Karpas-422 (cell line): ENCODE measurements around the gene BSND. TPM values are rescaled to one million over a fixed set of nuclear protein-coding genes. Genes with fewer than 3 reads are reported as not detected.

Experiments used
- DNase-seq: peaks from one replicate; pipeline ENCODE4 v3.0.0-alpha.2; 2015
- H2AFZ ChIP-seq: fragments of 200-600 bp; sonication (generic); 2 replicates; pipeline ENCODE4 v1.6.1; 2014; ENCODE audit warnings: antibody characterized with exemption, low read length, mixed read lengths
- H3K27ac ChIP-seq: fragments of 200-600 bp; sonication (generic); 2 replicates; pipeline ENCODE4 v1.5.1; 2014; ENCODE audit warnings: mild to moderate bottlenecking, low read length, moderate library complexity
- H3K27me3 ChIP-seq: fragments of 200-600 bp; sonication (generic); 2 replicates; pipeline ENCODE4 v1.6.1; 2014; ENCODE audit warnings: low read length, mixed read lengths
- H3K36me3 ChIP-seq: fragments of 200-600 bp; sonication (generic); 2 replicates; pipeline ENCODE4 v1.6.1; 2014; ENCODE audit warnings: low read length, mixed read lengths; ENCODE audit not compliant: insufficient read depth
- H3K4me1 ChIP-seq: fragments of 200-600 bp; sonication (generic); 2 replicates; pipeline ENCODE4 v1.6.1; 2014; ENCODE audit warnings: mild to moderate bottlenecking, low read length, mixed read lengths
- H3K4me2 ChIP-seq: fragments of 200-600 bp; sonication (generic); 2 replicates; pipeline ENCODE4 v1.6.1; 2014; ENCODE audit warnings: low read length, low read depth, mild to moderate bottlenecking; ENCODE audit not compliant: poor library complexity, severe bottlenecking
- H3K4me3 ChIP-seq: fragments of 200-600 bp; sonication (generic); 2 replicates; pipeline ENCODE4 v1.5.1; 2014; ENCODE audit warnings: mild to moderate bottlenecking, antibody characterized with exemption, low read length, mixed read lengths
- H3K79me2 ChIP-seq: fragments of 200-600 bp; sonication (generic); 2 replicates; pipeline ENCODE4 v1.6.1; 2014; ENCODE audit warnings: mild to moderate bottlenecking, low read length, mixed read lengths
- H3K9ac ChIP-seq: fragments of 200-600 bp; sonication (generic); 2 replicates; pipeline ENCODE4 v1.6.0; 2014; ENCODE audit warnings: low read length
- H3K9me2 ChIP-seq: fragments of 200-600 bp; sonication (generic), shearing (Covaris generic); replicated peaks from 2 replicates; pipeline ENCODE4 v1.6.0; 2014; ENCODE audit warnings: mild to moderate bottlenecking, low read length, moderate library complexity; ENCODE audit not compliant: insufficient read depth
- H3K9me3 ChIP-seq: fragments of 300-700, 200-600 bp; sonication (generic); 2 replicates; pipeline ENCODE4 v1.6.1; 2014; ENCODE audit warnings: low read length, mixed read lengths
- H4K20me1 ChIP-seq: fragments of 200-600 bp; sonication (generic); 2 replicates; pipeline ENCODE4 v1.6.1; 2014; ENCODE audit warnings: mild to moderate bottlenecking, antibody characterized with exemption, low read length, low read depth; ENCODE audit not compliant: insufficient read depth
- total RNA-seq: library from RNA; depleted of rRNA; stranded (reverse); fragments of >200 nt; shearing (Covaris generic); gene quantifications from 2 replicates; pipeline ENCODE4 v1.2.3, GENCODE V29; 2014; ENCODE audit warnings: low replicate concordance

The BSND gene
- total RNA-seq, 1 experiment from 2014 or later, result not detected

DNA sequence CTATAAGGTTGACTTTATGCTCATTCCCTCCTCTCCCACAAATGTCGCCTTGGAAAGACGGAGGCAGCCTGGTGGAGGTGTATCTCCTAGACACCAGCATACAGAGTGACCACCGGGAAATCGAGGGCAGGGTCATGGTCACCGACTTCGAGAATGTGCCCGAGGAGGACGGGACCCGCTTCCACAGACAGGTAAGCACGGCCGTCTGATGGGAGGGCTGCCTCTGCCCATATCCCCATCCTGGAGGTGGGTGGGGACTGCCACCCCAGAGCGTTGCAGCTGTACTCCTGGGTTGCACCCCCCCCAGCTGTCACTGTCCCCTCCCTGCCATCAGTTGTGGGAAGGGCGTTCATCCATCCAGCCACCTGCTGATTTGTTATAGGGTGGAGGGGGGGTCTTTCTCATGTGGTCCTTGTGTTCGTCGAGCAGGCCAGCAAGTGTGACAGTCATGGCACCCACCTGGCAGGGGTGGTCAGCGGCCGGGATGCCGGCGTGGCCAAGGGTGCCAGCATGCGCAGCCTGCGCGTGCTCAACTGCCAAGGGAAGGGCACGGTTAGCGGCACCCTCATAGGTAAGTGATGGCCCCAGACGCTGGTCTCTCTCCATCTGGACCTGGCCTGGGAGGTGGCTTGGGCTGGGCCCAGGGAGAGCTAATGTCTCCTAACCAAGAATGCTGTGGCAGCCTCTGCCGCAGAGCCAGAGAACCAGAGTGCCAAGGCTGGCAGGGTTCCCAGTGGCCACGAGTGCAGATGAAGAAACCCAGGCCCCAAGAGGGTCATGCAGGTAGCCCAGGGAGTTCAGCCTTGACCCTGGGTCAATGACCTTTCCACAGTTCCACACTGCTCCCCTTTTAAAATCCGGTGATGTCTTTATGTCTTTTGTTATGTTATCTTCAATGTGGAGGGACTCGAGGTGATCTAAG lies 53.7 kb downstream of the BSND start:
- no peak overlapping the region for H3K9ac ChIP-seq
- no peak for DNase-seq
- no peaks in the 10 kb centered on the region for H3K36me3 ChIP-seq
- no peak overlapping the region for H3K27ac ChIP-seq
- H2AFZ ChIP-seq, result no peak overlapping the region
- no peak overlapping the region for H3K4me2 ChIP-seq
- no peaks in the 10 kb centered on the region for H3K4me1 ChIP-seq
- no peaks in the 10 kb centered on the region for H4K20me1 ChIP-seq
- H3K4me3 ChIP-seq, result no peak overlapping the region
- no peaks in the 10 kb centered on the region for H3K79me2 ChIP-seq
- H3K9me3 ChIP-seq, result no peaks in the 10 kb centered on the region
- no peaks in the 10 kb centered on the region for H3K27me3 ChIP-seq
- H3K9me2 ChIP-seq, result no peaks in the 10 kb centered on the region

DNA sequence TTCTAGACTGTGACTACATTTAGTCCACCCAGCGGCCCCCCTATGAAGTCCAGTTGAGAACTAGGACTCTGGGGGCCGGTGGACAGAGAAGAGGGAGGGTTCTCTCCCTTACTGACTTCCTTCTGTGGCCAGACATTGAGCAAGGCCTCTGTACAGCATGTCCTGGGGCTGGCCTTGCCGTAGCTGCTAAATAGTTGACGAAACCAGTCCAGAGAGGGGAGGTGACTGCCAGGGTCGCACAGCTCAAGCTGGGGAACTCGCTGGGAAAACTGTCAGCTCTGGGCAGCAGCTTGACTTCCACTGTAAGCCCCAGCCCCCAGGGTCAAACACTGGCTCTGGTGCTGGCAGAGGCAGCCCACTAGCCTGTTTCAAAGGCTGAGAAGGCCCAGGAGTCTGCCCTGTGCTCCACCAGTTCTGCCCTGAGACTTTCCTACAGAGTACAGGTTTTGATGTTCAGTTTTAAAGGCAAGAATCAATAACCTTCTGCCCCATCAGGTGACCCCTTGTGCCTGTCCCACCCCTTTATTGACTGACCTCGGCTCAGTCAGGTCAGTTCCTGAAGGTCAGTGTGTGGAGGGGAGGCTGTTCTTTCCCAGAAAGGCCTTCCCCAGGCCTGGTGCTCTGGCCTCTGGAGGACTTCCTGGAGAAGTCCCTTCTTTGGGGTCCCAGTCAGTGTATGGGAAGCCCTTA lies 54.7 kb downstream of the BSND start:
- no peak overlapping the region for H3K27ac ChIP-seq
- H3K4me3 ChIP-seq, result no peak overlapping the region
- H4K20me1 ChIP-seq, result no peaks in the 10 kb centered on the region
- H3K4me2 ChIP-seq, result no peak overlapping the region
- no peaks in the 10 kb centered on the region for H3K4me1 ChIP-seq
- H3K9me2 ChIP-seq, result no peaks in the 10 kb centered on the region
- no peaks in the 10 kb centered on the region for H3K27me3 ChIP-seq
- H3K36me3 ChIP-seq, result no peaks in the 10 kb centered on the region
- no peak for DNase-seq
- H2AFZ ChIP-seq, result no peak overlapping the region
- H3K9me3 ChIP-seq, result no peaks in the 10 kb centered on the region
- no peaks in the 10 kb centered on the region for H3K79me2 ChIP-seq
- no peak overlapping the region for H3K9ac ChIP-seq

DNA sequence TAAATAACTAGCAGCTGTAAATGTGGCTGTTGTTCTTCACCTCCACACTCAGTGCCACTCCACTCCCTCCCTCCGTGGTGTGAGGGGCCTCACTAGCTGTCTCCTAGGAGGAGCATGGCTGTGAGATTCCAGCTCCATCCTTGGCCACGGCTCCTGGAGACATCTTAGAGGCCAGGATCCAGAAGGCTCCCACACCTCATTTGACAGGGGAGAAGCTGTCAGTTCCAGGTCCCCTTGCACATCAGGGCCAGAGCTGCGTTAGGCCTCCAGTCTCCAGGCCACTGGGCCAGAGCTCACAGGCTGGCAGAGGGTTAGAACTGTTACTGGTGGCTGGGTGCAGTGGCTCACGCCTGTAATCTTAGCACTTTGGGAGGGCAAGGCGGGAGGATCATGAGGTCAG lies 55.7 kb downstream of the BSND start:
- no peaks in the 10 kb centered on the region for H3K27me3 ChIP-seq
- no peak overlapping the region for H3K4me2 ChIP-seq
- H3K27ac ChIP-seq, result no peak overlapping the region
- H2AFZ ChIP-seq, result no peak overlapping the region
- H3K9me2 ChIP-seq, result no peaks in the 10 kb centered on the region
- no peaks in the 10 kb centered on the region for H3K79me2 ChIP-seq
- H3K4me3 ChIP-seq, result no peak overlapping the region
- no peaks in the 10 kb centered on the region for H3K36me3 ChIP-seq
- no peak overlapping the region for H3K9ac ChIP-seq
- H3K4me1 ChIP-seq, result no peaks in the 10 kb centered on the region
- no peaks in the 10 kb centered on the region for H3K9me3 ChIP-seq
- DNase-seq, result no peak
- no peaks in the 10 kb centered on the region for H4K20me1 ChIP-seq

DNA sequence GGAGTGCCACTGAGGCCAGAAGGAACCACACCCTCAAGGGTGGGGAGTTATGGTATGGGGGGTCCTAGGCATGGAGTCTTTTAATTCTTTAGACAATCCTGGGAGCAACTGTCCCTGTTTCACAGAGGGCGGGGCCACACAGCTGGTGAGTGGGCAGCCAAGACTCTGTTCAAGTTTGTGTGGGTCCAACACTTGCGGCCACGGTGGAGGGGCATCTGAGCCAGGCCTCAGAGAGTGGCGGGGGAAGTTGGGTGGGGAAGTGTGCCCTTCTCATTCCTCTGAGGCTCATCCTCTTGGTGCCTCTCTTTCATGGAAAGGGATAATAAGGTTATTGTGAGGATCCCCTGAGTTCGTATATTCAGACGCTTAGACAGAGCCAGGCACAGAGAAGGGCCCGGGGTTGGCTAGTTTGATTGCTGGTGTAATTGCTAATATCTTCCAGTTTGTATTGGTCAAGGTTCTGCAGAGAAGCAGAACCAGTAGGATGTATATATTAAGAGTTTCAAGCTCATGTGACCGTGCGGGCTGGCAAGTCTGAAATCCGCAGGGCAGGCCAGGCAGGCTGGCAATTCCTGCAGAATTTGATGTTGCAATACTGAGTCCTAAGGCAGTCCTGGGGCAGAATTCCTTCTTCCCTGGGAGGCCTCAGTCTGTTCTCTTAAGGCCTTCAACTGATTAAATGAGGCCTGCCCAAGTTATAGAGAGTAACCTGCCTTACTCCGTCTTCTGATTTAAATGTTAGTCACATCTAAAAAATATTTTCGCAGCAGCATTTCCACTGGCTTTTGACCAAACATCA lies 56.5 kb downstream of the BSND start:
- H3K9me3 ChIP-seq, result no peaks in the 10 kb centered on the region
- H3K27ac ChIP-seq, result no peak overlapping the region

DNA sequence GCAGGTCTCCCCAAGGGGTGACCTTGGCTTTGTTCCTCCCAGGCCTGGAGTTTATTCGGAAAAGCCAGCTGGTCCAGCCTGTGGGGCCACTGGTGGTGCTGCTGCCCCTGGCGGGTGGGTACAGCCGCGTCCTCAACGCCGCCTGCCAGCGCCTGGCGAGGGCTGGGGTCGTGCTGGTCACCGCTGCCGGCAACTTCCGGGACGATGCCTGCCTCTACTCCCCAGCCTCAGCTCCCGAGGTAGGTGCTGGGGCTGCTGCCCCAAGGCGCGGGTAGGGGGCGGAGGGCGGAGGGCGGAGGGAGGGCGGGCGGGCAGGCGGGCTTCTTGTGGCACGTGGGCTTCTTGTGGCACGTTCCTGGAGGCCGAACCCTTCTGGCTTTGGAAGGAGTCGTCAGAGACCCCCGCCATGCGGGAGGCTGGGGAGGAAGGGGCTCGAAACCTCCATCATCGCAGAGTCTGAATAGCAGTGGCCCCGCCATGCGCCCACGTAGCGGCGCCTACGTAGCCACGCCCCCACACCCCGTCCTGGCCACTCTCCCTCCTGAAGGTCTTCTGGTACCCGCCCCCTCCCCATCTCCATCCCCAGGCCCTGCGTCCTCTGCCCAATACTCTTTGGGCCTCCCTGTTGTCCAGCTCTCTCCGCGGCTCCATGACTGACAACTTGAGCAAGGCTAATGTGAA lies 57.4 kb downstream of the BSND start:
- Histone ChIP-seq H2AFZ (no peak overlapping the region), H3K4me2 (no peak overlapping the region), H3K4me1 (no peaks in the 10 kb centered on the region)

More for the DNA sequence above, 56.5 kb downstream of the BSND start:
- no peaks in the 10 kb centered on the region for H3K9me2 ChIP-seq
- no peak overlapping the region for H3K4me2 ChIP-seq
- no peaks in the 10 kb centered on the region for H3K27me3 ChIP-seq
- H3K4me3 ChIP-seq, result no peak overlapping the region
- H3K36me3 ChIP-seq, result no peaks in the 10 kb centered on the region
- DNase-seq, result no peak
- H4K20me1 ChIP-seq, result no peaks in the 10 kb centered on the region
- H3K79me2 ChIP-seq, result no peaks in the 10 kb centered on the region
- no peak overlapping the region for H3K9ac ChIP-seq
- no peak overlapping the region for H2AFZ ChIP-seq
- no peaks in the 10 kb centered on the region for H3K4me1 ChIP-seq

DNA sequence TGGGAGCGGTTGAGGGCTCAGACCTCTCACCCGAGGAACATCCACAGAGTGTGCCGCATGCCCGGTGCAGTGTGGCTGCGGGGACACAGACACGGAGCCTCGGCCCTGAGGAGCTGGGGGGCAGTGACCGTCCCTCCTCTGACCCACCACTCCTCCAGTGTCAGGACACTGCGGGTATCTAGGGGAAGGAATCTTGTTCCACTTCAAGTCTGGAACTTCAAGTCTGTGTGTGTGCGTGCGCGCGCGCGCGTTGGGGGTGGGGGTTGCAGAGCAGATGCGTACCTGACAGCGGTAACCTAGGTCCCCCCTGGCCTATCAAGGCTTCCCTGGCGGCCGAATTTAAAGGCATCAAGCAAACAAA lies 57.9 kb downstream of the BSND start:
- Histone ChIP-seq H3K36me3 (no peaks in the 10 kb centered on the region), H3K27ac (no peak overlapping the region), H2AFZ (no peak overlapping the region), H3K9me2 (no peaks in the 10 kb centered on the region), H3K27me3 (no peaks in the 10 kb centered on the region), H3K9ac (no peak overlapping the region), H3K4me1 (no peaks in the 10 kb centered on the region), H4K20me1 (no peaks in the 10 kb centered on the region), H3K4me2 (no peak overlapping the region), H3K9me3 (no peaks in the 10 kb centered on the region), H3K79me2 (no peaks in the 10 kb centered on the region), H3K4me3 (no peak overlapping the region)
- no peak for DNase-seq

More for the DNA sequence above, 57.4 kb downstream of the BSND start:
- no peaks in the 10 kb centered on the region for H3K27me3 ChIP-seq
- H3K9me2 ChIP-seq, result no peaks in the 10 kb centered on the region
- no peak for DNase-seq
- H3K9ac ChIP-seq, result no peak overlapping the region
- H3K36me3 ChIP-seq, result no peaks in the 10 kb centered on the region
- no peak overlapping the region for H3K27ac ChIP-seq
- no peak overlapping the region for H3K4me3 ChIP-seq
- H3K79me2 ChIP-seq, result no peaks in the 10 kb centered on the region
- H4K20me1 ChIP-seq, result no peaks in the 10 kb centered on the region
- H3K9me3 ChIP-seq, result no peaks in the 10 kb centered on the region

DNA sequence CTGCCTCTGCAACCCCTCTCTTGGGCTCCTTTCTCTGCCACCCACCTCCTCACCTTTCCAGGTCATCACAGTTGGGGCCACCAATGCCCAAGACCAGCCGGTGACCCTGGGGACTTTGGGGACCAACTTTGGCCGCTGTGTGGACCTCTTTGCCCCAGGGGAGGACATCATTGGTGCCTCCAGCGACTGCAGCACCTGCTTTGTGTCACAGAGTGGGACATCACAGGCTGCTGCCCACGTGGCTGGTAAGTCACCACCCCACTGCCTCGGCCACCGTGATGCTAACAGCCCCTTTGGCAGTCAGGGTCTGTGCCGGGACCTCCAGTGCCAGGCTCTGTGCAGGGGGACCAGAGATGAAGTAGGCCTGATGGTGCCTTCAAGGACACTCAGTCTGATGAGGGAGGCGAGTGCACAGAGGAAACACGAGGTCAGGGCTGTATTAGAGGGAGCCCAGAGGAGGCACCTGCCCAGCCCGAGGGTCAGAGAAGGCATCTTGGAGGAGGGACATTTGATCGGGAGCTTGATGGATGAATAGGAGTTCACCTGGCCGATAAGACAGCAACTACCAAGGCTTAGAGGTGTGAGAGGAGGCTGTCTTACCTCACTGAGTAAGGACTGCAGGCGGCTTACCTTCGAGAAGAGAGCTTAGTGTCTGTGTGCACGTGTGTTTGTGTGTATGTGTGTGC lies 58.7 kb downstream of the BSND start:
- Histone ChIP-seq H3K4me3 (no peak overlapping the region), H3K9ac (no peak overlapping the region), H3K27me3 (no peaks in the 10 kb centered on the region), H3K9me3 (no peaks in the 10 kb centered on the region), H2AFZ (no peak overlapping the region), H3K36me3 (no peaks in the 10 kb centered on the region), H3K9me2 (no peaks in the 10 kb centered on the region), H3K4me2 (no peak overlapping the region), H3K4me1 (no peaks in the 10 kb centered on the region), H4K20me1 (no peaks in the 10 kb centered on the region), H3K79me2 (no peaks in the 10 kb centered on the region), H3K27ac (no peak overlapping the region)
- DNase-seq, result no peak
